NT2/D1 (cell line): ENCODE data around the gene PDSS1.

Experiments
- SUZ12 ChIP-seq: IDR thresholded peaks from 2 replicates; pipeline ENCODE4 v1.6.1; 2011; ENCODE audit not compliant: insufficient read length, insufficient read depth; ENCODE audit errors: extremely low read depth
- YY1 ChIP-seq: IDR thresholded peaks from 2 replicates; pipeline ENCODE4 v1.6.1; 2011; ENCODE audit not compliant: insufficient read length, insufficient read depth
- ZNF274 ChIP-seq: IDR thresholded peaks from 2 replicates; pipeline ENCODE4 v1.6.1; 2011; ENCODE audit warnings: mild to moderate bottlenecking, low read depth, low read length

DNA sequence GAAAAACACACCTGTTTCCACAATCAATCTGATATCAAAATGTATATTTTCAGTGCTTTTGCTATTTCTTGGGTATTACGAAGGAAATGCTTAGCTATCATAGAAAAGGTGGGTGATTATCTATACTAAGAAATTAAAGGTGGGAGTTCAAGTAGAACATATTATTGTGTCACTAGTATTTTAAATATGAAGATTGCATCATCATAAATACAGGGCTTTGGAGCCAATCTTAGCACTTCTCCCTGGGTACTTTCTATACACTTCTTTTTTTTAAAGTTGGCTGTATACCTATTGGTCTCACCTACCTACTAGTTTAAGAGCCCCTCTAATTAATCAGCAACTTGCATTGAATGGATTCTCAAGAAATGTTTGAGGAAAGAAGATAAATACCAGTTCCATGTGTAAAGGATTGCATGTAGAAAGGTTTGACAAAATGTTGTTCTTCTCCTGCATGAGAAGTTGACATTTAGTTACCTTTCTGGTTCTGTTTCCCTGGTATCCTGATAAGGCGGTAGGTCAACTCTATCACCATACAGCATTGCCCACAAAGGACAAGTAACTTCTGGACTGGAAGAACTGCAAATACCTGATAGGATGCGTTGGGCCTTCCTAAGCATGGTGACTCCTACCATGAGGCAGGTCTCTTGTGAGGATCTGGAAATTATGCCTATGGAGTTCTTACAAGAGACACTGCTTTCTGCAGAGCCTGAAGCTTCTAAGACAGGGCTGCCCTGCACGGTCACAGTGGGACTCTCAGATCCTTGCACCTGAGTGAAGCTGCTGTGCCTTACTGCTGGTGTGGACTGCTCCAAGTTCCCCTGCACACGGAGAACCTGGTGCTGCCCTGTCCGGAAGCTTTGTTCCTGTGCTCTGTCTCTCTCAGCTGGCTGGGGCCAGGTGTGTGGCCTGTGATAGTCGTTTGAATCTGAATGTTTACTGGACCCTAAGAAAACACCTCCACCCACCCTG, 32.1 kb upstream of the PDSS1 start:
- no peak for TF ChIP-seq YY1
- no peak for TF ChIP-seq SUZ12
- no peak for TF ChIP-seq ZNF274
